GM23248 (cell line): ENCODE measurements around the gene PC. TPM values are rescaled to one million over a fixed set of nuclear protein-coding genes. Genes with fewer than 3 reads are reported as not detected.

Source experiments
- DNase-seq: peaks from one replicate; pipeline ENCODE4 v3.0.0-alpha.2; 2015
- H2AFZ ChIP-seq: fragments of 200-600 bp; sonication (generic); 2 replicates; pipeline ENCODE4 v1.6.1; 2016; ENCODE audit warnings: antibody characterized with exemption
- H3F3A ChIP-seq: fragments of 200-600 bp; sonication (generic); 2 replicates; pipeline ENCODE4 v1.6.1; 2016; ENCODE audit warnings: mild to moderate bottlenecking, antibody characterized with exemption, mixed run types; ENCODE audit not compliant: insufficient read depth
- H3K27ac ChIP-seq: fragments of 200-600 bp; sonication (generic); 2 replicates; pipeline ENCODE4 v1.5.1; 2016; ENCODE audit warnings: mild to moderate bottlenecking
- H3K27me3 ChIP-seq: fragments of 200-600 bp; sonication (generic); replicated peaks from 2 replicates; pipeline ENCODE4 v1.6.1; 2016; ENCODE audit warnings: mild to moderate bottlenecking; ENCODE audit not compliant: insufficient read depth
- H3K36me3 ChIP-seq: fragments of 200-600 bp; sonication (generic); 2 replicates; pipeline ENCODE4 v1.6.1; 2016; ENCODE audit warnings: low read depth, mild to moderate bottlenecking
- H3K4me1 ChIP-seq: fragments of 200-600 bp; sonication (generic); 2 replicates; pipeline ENCODE4 v1.6.1; 2016; ENCODE audit warnings: mild to moderate bottlenecking; ENCODE audit not compliant: insufficient read depth
- H3K4me2 ChIP-seq: fragments of 200-600 bp; sonication (generic); one replicate; pipeline ENCODE4 v1.6.1; 2016; ENCODE audit warnings: mild to moderate bottlenecking; ENCODE audit not compliant: unreplicated experiment
- H3K4me3 ChIP-seq: fragments of 200-600 bp; sonication (generic); 2 replicates; pipeline ENCODE4 v1.5.1; 2016; ENCODE audit warnings: mild to moderate bottlenecking
- H3K79me2 ChIP-seq: fragments of 200-600 bp; sonication (generic); 2 replicates; pipeline ENCODE4 v1.6.1; 2016; ENCODE audit warnings: mild to moderate bottlenecking; ENCODE audit not compliant: insufficient read depth
- H3K9ac ChIP-seq: fragments of 200-600 bp; sonication (generic); 2 replicates; pipeline ENCODE4 v1.6.1; 2016; ENCODE audit warnings: mild to moderate bottlenecking
- H3K9me2 ChIP-seq: fragments of 200-600 bp; sonication (generic); 2 replicates; pipeline ENCODE4 v1.6.1; 2016; ENCODE audit warnings: mixed run types, mild to moderate bottlenecking, moderate library complexity; ENCODE audit not compliant: insufficient read depth
- H3K9me3 ChIP-seq: fragments of 200-600 bp; sonication (generic); one replicate; pipeline ENCODE4 v1.6.1; 2017; ENCODE audit warnings: low read depth
- H4K20me1 ChIP-seq: fragments of 200-600 bp; sonication (generic); 2 replicates; pipeline ENCODE4 v1.6.0; 2016; ENCODE audit not compliant: insufficient read depth
- EZH2 ChIP-seq: fragments of 200-600 bp; sonication (generic); IDR thresholded peaks from 2 replicates; pipeline ENCODE4 v1.6.1; 2018; ENCODE audit warnings: antibody characterized with exemption, mild to moderate bottlenecking; ENCODE audit not compliant: insufficient read depth, poor library complexity, severe bottlenecking
- EZH2phosphoT487 ChIP-seq: fragments of 200-600 bp; sonication (generic); IDR thresholded peaks from 2 replicates; pipeline ENCODE4 v1.6.1; 2018; ENCODE audit warnings: antibody characterized with exemption, moderate library complexity, mild to moderate bottlenecking, low read depth; ENCODE audit not compliant: insufficient read depth
- WGBS, 2 experiments: methylation state at CpG; one replicate each; pipeline ENCODE4 v1.1.6; 2015 to 2017; ENCODE audit warnings: low lambda C conversion rate in 2 of 2, low coverage in 1 of 2; ENCODE audit errors: missing lambda C conversion rate in 2 of 2; 5-methylcytosine and 5-hydroxymethylcytosine counted together
- in situ Hi-C: fragments of 300-500 bp; cut with MboI; formaldehyde crosslinking; loops from 2 replicates; pipeline ENCODE4 v1.15.0; 2020
- polyA plus RNA-seq: library from polyadenylated mRNA; unstranded; fragments of >200 nt; fragmentation: Nextera tagmentation; extraction: Ambion mirVana; gene quantifications from 2 replicates; pipeline ENCODE4 v1.2.1, GENCODE V29; 2016
- total RNA-seq: library from RNA; depleted of rRNA; stranded (reverse); fragments of >200 nt; shearing (Covaris generic); gene quantifications from 2 replicates; pipeline ENCODE4 v1.2.3, GENCODE V29; 2014

PC gene
- total and polyA plus RNA-seq, 2 experiments from 2014 or later: 16.4 to 16.6 TPM

- H3K27ac ChIP-seq: no peak overlapping the region
- 58 to 59% methylated on average over 6 of the region's 6 CpGs for WGBS, 2 experiments
- in situ Hi-C loops: no loop called here
- H2AFZ ChIP-seq: no peak overlapping the region
- H3K79me2 ChIP-seq: no peaks in the 10 kb centered on the region
- no peaks in the 10 kb centered on the region for H3K9me2 ChIP-seq
- DNase-seq: no peak
- H3K4me3 ChIP-seq: no peak overlapping the region
- H3K9me3 ChIP-seq: no peaks in the 10 kb centered on the region
- H3K4me1 ChIP-seq: no peaks in the 10 kb centered on the region
- H3K36me3 ChIP-seq: no peaks in the 10 kb centered on the region
- H3K9ac ChIP-seq: no peak overlapping the region
- no peaks in the 10 kb centered on the region for H4K20me1 ChIP-seq
- H3F3A ChIP-seq: no peaks in the 10 kb centered on the region
- H3K4me2 ChIP-seq: no peak overlapping the region
- no peak for TF ChIP-seq EZH2phosphoT487
- TF ChIP-seq EZH2: no peak
- no peaks in the 10 kb centered on the region for H3K27me3 ChIP-seq
Observed at GRCh38 chr11:66919923-66920322, 38.3 kb downstream of the PC start.

DNA sequence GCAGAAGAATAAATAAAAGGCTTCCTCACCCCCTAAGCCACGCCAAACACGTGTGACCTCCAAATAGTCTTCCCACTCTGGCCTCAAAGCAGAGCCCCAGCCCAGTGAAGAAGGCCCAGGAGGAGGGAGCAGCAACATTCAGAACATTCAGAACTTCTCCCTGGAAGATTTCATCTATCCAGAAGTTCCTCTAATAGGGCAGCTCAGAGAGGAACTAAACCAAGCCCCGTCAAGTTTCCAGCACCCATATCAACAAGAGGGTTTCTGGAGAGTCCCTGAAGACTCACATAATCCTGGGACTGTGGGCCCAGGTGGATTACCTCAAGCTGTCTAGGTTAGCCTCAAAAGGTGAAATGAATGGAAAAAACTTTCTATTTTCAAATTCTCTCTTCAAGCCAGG is 39.4 kb downstream of the PC start:
- no peaks in the 10 kb centered on the region for H3K4me1 ChIP-seq
- no peaks in the 10 kb centered on the region for H3K9me3 ChIP-seq
- H3K9ac ChIP-seq: no peak overlapping the region
- in situ Hi-C loops: no loop called here
- no peaks in the 10 kb centered on the region for H3F3A ChIP-seq
- H2AFZ ChIP-seq: no peak overlapping the region
- H3K4me2 ChIP-seq: no peak overlapping the region
- no peak for TF ChIP-seq EZH2phosphoT487
- no peak for TF ChIP-seq EZH2
- H3K27ac ChIP-seq: no peak overlapping the region
- H3K36me3 ChIP-seq: no peaks in the 10 kb centered on the region
- H4K20me1 ChIP-seq: no peaks in the 10 kb centered on the region
- H3K79me2 ChIP-seq: no peaks in the 10 kb centered on the region
- H3K4me3 ChIP-seq: no peak overlapping the region
- H3K27me3 ChIP-seq: no peaks in the 10 kb centered on the region
- 97 to 100% methylated on average over 3 of the region's 3 CpGs for WGBS, 2 experiments
- no peak for DNase-seq
- no peaks in the 10 kb centered on the region for H3K9me2 ChIP-seq

GRCh38 chr11:66915866-66916265 is 42.3 kb downstream of the PC start:
- H3K4me3 ChIP-seq: no peak overlapping the region
- no peak overlapping the region for H3K9ac ChIP-seq
- H3K36me3 ChIP-seq: no peaks in the 10 kb centered on the region
- in situ Hi-C loops: no loop called here
- H3K4me1 ChIP-seq: no peaks in the 10 kb centered on the region
- H3K27ac ChIP-seq: no peak overlapping the region
- no peaks in the 10 kb centered on the region for H3K9me3 ChIP-seq
- TF ChIP-seq EZH2phosphoT487 (no peak), EZH2 (no peak)
- DNase-seq: no peak
- no peak overlapping the region for H3K4me2 ChIP-seq
- H3K27me3 ChIP-seq: no peaks in the 10 kb centered on the region
- no peaks in the 10 kb centered on the region for H3F3A ChIP-seq
- no peaks in the 10 kb centered on the region for H4K20me1 ChIP-seq
- no peaks in the 10 kb centered on the region for H3K9me2 ChIP-seq
- no peak overlapping the region for H2AFZ ChIP-seq
- no peaks in the 10 kb centered on the region for H3K79me2 ChIP-seq
- WGBS, 2 experiments: 82 to 84% methylated on average over 7 of the region's 7 CpGs

DNA sequence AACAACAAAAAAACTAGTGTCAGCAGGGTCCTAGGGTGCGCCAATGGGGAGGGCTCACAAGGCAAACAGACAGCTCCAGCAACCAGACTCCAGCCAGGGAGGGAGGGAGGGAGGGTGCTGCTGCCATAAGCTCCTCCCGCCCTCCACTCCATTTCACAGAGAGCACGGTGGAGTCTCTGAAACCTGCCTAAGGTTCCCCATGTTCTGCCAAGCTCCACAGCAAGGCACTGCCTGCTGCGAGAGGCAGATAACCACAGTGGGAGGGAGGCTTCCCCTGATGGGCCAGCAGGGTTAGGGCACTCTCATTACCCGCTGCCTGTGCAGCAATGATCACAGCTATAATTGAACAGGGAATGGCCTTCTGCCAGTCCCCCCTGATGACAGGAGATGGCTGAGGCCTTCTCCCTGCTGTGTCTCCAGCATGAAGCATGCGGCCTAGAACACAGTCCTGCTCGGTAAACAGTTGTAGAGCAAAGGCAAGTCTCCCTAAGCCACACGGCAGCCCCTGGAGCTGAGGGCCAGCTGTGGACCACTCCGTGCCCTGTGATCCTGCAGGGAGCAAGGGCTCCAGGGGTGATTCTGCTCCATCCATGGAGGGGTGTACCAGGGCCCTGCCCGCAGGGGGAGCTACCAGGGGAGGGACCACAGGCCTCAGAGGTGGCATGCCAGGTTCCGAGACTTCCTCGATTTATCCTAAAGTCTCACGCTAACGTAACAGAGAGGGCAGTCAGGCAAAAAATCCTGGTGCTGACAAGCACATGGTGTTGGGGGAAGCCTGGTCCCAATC is 42.9 kb downstream of the PC start:
- H3K79me2 ChIP-seq: no peaks in the 10 kb centered on the region
- no peak overlapping the region for H3K27ac ChIP-seq
- H3F3A ChIP-seq: no peaks in the 10 kb centered on the region
- no peak overlapping the region for H3K9ac ChIP-seq
- H3K9me3 ChIP-seq: no peaks in the 10 kb centered on the region
- H3K4me2 ChIP-seq: no peak overlapping the region
- no peak for TF ChIP-seq EZH2
- no peak for TF ChIP-seq EZH2phosphoT487
- no peak for DNase-seq
- H2AFZ ChIP-seq: no peak overlapping the region
- no peaks in the 10 kb centered on the region for H3K27me3 ChIP-seq
- H4K20me1 ChIP-seq: no peaks in the 10 kb centered on the region
- in situ Hi-C loops: no loop called here
- no peak overlapping the region for H3K4me3 ChIP-seq
- no peaks in the 10 kb centered on the region for H3K4me1 ChIP-seq
- H3K9me2 ChIP-seq: no peaks in the 10 kb centered on the region
- WGBS, 2 experiments: 86% methylated on average over 14 of the region's 14 CpGs
- H3K36me3 ChIP-seq: no peaks in the 10 kb centered on the region
